ENCODE measurements around the gene KSR1.

DNA sequence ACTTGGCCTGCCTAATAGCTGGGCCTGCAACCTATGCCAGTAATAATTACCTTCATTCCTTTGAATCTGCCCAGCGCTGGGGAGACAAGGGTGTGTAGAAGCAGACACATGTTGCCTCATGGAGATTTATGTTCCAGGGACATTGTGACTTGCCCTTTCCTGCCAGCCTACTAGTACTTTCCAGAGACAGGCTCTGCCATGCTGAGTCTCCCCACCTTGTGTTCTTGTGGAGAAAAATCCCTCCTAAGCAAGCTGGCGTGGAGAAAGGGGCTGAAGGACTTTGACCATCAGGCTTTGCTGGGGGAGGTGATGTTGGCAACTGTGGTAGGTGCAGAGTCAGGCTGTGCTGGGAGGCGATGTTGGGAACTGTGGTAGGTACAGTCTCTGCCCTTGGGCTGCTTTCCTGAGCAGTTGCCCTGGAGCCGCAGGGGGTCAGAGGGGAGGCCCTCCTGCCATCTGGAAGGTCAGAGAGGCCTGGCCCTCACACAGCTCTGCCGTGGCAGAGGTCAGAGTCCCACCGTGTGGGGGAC lies 4.0 kb downstream of the KSR1 start:
- TF ChIP-seq, protein P1, sequence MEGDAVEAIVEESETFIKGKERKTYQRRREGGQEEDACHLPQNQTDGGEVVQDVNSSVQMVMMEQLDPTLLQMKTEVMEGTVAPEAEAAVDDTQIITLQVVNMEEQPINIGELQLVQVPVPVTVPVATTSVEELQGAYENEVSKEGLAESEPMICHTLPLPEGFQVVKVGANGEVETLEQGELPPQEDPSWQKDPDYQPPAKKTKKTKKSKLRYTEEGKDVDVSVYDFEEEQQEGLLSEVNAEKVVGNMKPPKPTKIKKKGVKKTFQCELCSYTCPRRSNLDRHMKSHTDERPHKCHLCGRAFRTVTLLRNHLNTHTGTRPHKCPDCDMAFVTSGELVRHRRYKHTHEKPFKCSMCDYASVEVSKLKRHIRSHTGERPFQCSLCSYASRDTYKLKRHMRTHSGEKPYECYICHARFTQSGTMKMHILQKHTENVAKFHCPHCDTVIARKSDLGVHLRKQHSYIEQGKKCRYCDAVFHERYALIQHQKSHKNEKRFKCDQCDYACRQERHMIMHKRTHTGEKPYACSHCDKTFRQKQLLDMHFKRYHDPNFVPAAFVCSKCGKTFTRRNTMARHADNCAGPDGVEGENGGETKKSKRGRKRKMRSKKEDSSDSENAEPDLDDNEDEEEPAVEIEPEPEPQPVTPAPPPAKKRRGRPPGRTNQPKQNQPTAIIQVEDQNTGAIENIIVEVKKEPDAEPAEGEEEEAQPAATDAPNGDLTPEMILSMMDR (IDR thresholded peaks at IDR 0.05; ENCODE audit: low read depth, low read length) = no peak
- no peak for TF ChIP-seq EZH2phosphoT487 (IDR thresholded peaks at IDR 0.05; ENCODE audit: low read depth)

Measured in OCI-LY3 (cell line).